ENCODE data around the gene PRKAR2A.
"Not testable (repeated sequence)": the region's sequence is repeated elsewhere in the genome, so short reads cannot be mapped to it uniquely, and the experiment has no call there.

The PRKAR2A gene

DNA sequence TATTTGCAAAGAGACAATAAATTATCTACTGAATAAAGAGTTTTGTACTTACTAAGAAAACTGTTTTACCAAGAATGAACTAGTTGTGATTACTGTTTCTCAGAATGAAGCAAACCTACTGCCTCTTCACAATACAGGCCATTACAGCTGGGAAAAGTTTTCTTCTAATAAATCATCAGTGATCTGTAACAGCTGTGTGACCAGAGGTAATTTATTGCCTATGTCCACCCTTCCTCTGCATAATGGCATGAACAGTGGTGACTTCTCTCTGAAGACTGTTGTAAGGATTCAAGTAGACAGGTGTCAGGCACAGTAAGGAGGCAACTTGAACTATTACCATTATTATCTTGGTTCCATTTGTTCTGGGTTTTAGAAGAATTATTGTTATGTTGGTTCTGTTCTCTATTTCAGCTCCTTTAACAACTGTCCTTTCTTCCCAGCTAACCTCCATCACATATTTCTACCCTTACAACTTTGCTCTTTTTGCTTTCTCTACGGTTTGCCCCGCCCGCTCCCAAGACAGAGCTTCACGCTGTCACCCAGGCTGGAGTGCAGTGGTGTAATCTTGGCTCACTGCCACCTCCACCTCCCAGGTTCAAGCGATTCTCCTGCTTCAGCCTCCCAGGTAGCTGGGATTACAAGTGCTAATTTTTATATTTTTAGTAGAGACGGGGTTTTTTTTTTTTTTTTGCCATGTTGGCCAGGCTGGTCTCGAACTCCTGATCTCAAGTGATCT is 51.5 kb downstream of the PRKAR2A start:
- TF ChIP-seq, protein P1, sequence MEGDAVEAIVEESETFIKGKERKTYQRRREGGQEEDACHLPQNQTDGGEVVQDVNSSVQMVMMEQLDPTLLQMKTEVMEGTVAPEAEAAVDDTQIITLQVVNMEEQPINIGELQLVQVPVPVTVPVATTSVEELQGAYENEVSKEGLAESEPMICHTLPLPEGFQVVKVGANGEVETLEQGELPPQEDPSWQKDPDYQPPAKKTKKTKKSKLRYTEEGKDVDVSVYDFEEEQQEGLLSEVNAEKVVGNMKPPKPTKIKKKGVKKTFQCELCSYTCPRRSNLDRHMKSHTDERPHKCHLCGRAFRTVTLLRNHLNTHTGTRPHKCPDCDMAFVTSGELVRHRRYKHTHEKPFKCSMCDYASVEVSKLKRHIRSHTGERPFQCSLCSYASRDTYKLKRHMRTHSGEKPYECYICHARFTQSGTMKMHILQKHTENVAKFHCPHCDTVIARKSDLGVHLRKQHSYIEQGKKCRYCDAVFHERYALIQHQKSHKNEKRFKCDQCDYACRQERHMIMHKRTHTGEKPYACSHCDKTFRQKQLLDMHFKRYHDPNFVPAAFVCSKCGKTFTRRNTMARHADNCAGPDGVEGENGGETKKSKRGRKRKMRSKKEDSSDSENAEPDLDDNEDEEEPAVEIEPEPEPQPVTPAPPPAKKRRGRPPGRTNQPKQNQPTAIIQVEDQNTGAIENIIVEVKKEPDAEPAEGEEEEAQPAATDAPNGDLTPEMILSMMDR (conservative IDR thresholded peaks at IDR 0.05): no peak
- no peak overlapping the region for H3K27ac ChIP-seq

DNA sequence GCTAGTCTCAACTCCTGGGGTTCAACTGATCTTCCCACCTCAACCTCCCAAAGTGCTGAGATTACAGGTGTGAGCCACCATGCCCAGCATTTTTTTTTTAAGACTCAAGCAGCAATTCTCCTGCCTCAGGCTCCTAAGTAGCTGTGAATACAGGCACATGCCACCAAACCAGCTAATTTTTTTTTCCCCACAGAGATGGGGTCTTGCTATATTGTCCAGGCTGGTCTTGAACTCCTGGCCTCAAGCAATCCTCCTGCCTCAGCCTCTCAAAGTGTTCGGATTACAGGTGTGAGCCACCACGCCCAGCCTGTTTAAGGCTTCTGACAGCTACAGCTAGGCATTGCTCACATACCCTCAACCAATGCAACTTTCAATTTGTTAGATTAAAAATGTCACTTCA is 54.2 kb downstream of the PRKAR2A start:
- H3K27ac ChIP-seq: not testable (repeated sequence)

DNA sequence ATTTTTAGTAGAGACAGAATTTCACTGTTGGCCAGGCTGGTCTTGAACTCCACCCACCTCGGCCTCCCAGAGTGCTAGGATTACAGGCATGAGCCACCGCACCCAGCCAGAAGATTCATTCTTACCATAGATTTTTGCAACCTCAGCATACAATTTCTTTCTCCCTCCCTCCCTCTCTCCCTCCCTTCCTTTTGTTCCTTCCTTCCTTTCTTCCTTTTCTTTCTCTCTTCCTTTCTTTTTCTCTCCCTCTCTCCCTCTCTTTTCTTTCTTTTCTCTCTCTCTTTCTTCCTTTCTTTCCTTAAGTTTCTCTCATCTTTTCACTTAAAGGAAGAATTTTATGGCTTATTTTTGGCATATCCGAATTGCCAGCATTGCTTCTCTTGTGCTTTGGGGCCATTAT is 58.0 kb downstream of the PRKAR2A start:
- TF ChIP-seq, protein P1 (conservative IDR thresholded peaks at IDR 0.05): no peak
- no peak overlapping the region for H3K27ac ChIP-seq

DNA sequence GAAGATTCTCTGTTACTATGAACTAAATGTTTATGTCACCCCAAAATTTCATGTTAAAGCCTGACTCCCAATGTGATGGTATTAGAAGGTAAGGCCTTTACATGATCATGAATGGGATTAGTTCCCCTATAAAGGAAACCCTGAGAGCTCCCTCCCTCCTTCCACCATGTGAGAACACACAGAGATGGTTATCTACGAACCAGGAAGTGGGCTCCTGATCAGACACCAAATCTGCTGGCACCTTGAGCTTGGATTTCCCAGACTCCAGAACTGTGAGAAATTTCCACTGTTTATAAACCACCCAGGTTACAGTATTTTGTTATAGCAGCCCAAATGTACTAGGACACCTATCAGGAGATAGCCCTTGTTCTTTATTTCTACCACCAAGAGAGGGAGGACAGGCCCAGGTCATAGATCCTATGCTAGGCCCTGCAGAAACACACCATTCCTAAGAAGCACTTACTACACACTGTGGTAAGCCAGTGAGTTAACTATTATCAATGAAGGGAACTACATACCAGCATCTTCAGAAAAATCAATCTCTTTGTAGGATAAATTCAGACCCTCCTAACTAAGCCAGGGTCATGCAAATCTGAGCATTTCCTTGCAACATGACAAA is 59.0 kb downstream of the PRKAR2A start:
- TF ChIP-seq, protein P1 (conservative IDR thresholded peaks at IDR 0.05): no peak
- H3K27ac ChIP-seq: no peak overlapping the region

DNA sequence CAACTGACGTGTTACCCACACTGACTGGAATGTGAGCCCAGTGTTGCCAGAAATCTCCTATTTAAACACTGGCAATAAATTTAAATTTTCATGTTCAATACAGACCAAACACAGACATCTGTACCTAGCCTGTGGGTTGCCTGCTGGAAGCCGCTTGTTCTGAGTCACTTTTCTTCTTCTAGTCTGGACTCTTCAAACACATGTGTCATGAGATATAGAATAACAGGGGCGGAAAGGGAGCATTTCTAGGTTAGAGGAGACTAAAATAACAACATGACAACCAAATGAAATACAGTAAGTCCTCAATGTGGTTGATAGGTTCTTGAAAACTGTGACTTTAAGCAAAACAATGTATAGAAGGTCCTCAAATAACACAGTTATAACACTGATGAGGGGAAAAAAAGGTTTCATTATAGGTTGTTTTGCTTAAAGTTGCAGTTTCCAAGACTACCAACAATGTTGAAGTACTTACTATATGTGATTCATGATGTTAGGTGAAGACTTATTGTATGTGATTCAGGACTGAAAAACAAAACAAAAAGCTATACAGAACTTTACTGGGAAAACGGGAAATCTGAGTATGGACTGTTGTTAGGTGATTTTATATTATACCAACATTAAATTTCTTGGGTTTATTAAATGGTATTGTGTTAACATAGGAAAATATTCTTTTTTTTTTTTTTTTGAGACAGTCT is 63.1 kb downstream of the PRKAR2A start:
- TF ChIP-seq, protein P1 (conservative IDR thresholded peaks at IDR 0.05): no peak
- no peak overlapping the region for H3K27ac ChIP-seq

DNA sequence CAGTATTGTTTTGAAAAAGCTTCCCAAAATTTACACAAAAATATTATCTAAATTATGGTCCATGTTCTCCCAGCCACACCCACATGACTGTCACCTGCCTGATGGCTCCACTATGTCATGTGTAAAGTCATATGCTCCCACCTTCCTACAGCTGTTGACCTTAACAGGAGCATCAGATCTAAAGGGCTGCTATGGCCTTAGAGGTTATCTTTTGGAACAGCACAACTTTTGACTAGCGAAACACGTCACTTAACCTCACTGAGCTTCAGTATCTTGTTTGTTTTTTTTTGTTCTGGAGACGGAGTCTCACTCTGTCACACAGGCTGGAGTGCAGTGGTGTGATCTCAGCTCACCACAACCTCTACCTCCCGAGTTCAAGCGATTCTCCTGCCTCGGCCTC is 64.4 kb downstream of the PRKAR2A start:
- H3K27ac ChIP-seq: no peak overlapping the region
- TF ChIP-seq, protein P1 (conservative IDR thresholded peaks at IDR 0.05): no peak

DNA sequence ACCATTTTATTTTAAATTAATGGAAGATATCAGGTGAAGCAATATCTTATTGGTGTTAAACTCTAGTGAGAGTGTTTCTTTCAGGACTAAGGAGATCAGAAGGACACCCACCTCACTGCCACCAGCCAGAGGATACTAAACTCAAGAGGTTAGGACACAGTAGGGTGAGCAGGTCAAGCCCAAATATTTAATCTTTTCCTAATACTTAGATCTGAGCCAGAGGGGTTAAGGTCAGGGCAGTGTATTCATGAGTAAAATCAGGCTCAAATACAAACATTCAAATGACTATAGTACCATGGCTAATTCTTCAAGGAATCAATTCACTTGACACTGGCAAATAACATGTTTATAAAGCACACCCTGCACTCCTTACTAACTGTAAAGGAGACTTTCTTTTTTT is 65.6 kb downstream of the PRKAR2A start:
- H3K27ac ChIP-seq: no peak overlapping the region
- TF ChIP-seq, protein P1 (conservative IDR thresholded peaks at IDR 0.05): no peak

DNA sequence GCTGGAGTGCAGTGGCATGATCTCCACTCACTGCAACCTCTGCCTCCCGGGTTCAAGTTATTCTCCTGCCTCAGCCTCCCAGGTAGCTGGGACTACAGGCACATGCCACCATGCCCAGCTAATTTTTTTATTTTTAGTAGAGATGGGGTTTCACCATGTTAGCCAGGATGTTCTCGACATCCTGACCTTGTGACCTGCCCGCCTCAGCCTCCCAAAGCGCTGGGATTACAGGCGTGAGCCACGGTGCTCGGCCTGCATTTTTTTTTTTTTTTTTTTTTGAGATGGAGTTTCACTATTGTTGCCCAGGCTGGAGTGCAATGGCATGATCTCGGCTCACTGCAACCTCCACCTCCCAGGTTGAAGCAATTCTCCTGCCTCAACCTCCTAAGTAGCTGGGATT is 69.1 kb downstream of the PRKAR2A start:
- H3K27ac ChIP-seq: not testable (repeated sequence)
